Kidney (tissue), 14 donors: ENCODE measurements around the gene TCERG1. TPM values are rescaled to one million over a fixed set of nuclear protein-coding genes. Genes with fewer than 3 reads are reported as not detected.

Experiments used
- DNase-seq, 5 donors: peaks; one replicate each; pipeline ENCODE4 v3.0.0-alpha.2; 2013 to 2020
- FAIRE-seq: peaks from 2 replicates; lab custom pipeline; 2012; peaks lifted over from hg19 to GRCh38; lab: Jason Lieb, UNC
- H3K27ac ChIP-seq, 2 donors: one replicate each; pipeline ENCODE4 v1.7.0; 2013; ENCODE audit warnings: low read depth in 2 of 2, low read length in 2 of 2, inconsistent platforms in 1 of 2
- H3K27me3 ChIP-seq: one replicate; pipeline ENCODE4 v1.7.1; 2013; ENCODE audit warnings: low read length, inconsistent platforms; ENCODE audit not compliant: control insufficient read depth, insufficient read depth
- H3K36me3 ChIP-seq, 3 donors: one replicate each; pipeline versions ENCODE4 v1.7.0 to v1.7.1; 2013; ENCODE audit warnings: low read length in 3 of 3, control low read depth in 1 of 3, inconsistent platforms in 1 of 3; ENCODE audit not compliant: insufficient read depth in 3 of 3, control insufficient read depth in 2 of 3
- H3K4me1 ChIP-seq, 3 donors: one replicate each; pipeline versions ENCODE4 v1.7.0 to v1.7.1; 2013; ENCODE audit warnings: low read length in 3 of 3, inconsistent platforms in 1 of 3, low read depth in 1 of 3; ENCODE audit not compliant: control insufficient read depth in 2 of 3, insufficient read depth in 2 of 3
- H3K4me3 ChIP-seq, 3 donors: one replicate each; pipeline versions ENCODE4 v1.7.0 to v1.8.1; 2013; ENCODE audit warnings: low read length in 3 of 3, control low read depth in 1 of 3, inconsistent platforms in 1 of 3
- H3K9ac ChIP-seq, 3 donors: one replicate each; pipeline versions ENCODE4 v1.7.0 to v1.7.1; 2013; ENCODE audit warnings: low read length in 3 of 3, control low read depth in 1 of 3, inconsistent platforms in 1 of 3
- H3K9me3 ChIP-seq, 3 donors: one replicate each; pipeline versions ENCODE4 v1.7.0 to v1.7.1; 2013; ENCODE audit warnings: low read length in 3 of 3, control low read depth in 1 of 3, inconsistent platforms in 1 of 3; ENCODE audit not compliant: control insufficient read depth in 2 of 3, insufficient read depth in 1 of 3
- intact Hi-C: fragments of 100-400 bp; cut with DNase I; formaldehyde crosslinking; loops from one replicate; pipeline ENCODE4 v1.11.1; 2022
- polyA plus RNA-seq: library from polyadenylated mRNA; stranded (reverse); fragments of 350-450 nt; fragmentation: Illumina TruSeq; extraction: RNeasy Lipid Tissue Mini Kit (QIAGEN cat#74804); gene quantifications from one replicate; pipeline ENCODE4 v1.2.3, GENCODE V29; 2014; ENCODE audit warnings: low read depth, low replicate concordance; ENCODE audit not compliant: insufficient read depth
- total RNA-seq: library from RNA; stranded (reverse); fragmentation: NEBNext Ultra II Directional; extraction: Animal tissue kit (Norgen Biotek cat#: 25700); gene quantifications from one replicate; pipeline ENCODE4 v1.2.1, GENCODE V29; 2021
- TF ChIP-seq, protein P1 (sequence below): IDR thresholded peaks from 3 replicates; pipeline ENCODE4 v1.5.1; 2012; ENCODE audit warnings: mild to moderate bottlenecking, moderate library complexity, borderline replicate concordance; ENCODE audit not compliant: insufficient read depth; ENCODE audit errors: extremely low read depth
- donor health status: control.
- donor health status: control.
- donor health status: control.
- donor health status: control.
- donor health status: control.
- donor health status: DM: yes; HTN: yes; CAD: no.
- donor health status: Normal renal cell carcinoma (clear cell type).

Gene TCERG1
- total and polyA plus RNA-seq, 2 donors from 2014 or later, result 16.7 to 48.6 TPM

DNA sequence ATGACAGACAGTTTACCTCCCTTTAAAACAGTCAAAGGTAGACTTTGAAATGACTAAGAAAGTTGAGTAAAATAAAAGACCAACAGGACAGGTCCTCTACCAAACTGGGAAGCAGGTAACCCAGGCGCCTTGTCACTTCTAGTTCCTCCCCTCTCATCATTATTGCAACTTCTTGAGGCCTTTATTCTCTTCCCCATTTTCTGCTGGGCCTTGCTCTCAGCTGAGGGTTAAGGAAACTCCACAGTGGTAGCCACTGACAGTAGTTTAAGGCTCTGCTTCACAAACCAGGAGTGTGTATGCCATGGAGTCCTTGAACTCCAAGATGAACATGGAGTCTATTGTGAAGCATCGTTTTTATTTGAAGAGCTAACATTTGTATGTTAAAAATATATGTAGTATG is 36.9 kb upstream of the TCERG1 start:
- DNase-seq, result no peak
- TF ChIP-seq, protein P1, sequence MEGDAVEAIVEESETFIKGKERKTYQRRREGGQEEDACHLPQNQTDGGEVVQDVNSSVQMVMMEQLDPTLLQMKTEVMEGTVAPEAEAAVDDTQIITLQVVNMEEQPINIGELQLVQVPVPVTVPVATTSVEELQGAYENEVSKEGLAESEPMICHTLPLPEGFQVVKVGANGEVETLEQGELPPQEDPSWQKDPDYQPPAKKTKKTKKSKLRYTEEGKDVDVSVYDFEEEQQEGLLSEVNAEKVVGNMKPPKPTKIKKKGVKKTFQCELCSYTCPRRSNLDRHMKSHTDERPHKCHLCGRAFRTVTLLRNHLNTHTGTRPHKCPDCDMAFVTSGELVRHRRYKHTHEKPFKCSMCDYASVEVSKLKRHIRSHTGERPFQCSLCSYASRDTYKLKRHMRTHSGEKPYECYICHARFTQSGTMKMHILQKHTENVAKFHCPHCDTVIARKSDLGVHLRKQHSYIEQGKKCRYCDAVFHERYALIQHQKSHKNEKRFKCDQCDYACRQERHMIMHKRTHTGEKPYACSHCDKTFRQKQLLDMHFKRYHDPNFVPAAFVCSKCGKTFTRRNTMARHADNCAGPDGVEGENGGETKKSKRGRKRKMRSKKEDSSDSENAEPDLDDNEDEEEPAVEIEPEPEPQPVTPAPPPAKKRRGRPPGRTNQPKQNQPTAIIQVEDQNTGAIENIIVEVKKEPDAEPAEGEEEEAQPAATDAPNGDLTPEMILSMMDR, result no peak
- no peaks in the 10 kb centered on the region for H3K9me3 ChIP-seq
- no peak overlapping the region for H3K27ac ChIP-seq
- no peak for FAIRE-seq
- no peak overlapping the region for H3K4me3 ChIP-seq
- no peak overlapping the region for H3K9ac ChIP-seq
- no peaks in the 10 kb centered on the region for H3K4me1 ChIP-seq
- no peaks in the 10 kb centered on the region for H3K36me3 ChIP-seq
- intact Hi-C loops, result no loop called here
- no peaks in the 10 kb centered on the region for H3K27me3 ChIP-seq

DNA sequence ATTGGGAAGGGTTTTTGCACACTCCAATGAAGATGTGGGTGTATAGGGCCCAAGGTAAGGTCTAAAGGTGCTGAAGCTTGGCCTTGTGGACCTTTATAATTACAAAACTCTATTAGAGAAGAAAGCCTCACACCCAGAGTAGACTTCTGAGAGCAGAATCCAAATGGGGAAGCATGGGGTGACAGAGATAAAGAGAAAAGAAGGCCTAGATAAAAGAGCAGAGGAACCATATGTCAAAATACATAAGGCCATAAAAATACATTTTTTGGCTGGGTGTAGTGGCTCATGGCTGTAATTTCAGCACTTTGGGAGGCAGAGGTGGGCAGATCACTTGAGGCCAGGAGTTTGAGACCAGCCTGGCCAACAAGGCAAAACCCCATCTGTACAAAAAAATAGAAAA is 27.4 kb upstream of the TCERG1 start:
- no peak for FAIRE-seq

DNA sequence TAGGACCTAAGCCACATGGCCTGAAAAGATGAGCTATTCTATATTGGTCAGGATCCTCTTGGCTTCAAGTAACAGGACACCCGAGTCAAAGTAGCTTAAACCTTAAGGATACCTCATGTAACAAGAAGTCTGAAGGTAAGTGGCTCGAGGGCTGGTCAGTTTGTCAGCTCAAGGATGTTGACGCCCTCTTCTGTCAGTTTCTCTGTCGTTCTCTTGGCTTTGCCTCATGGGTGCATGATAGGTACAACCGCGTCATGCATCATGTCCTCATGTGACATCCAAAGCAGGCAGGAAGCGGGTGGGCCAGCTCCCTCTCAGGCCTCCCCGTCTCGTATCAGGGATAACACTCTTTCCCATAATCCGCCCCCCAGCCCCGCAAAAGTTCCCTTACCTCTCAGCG is 22.1 kb upstream of the TCERG1 start:
- no peaks in the 10 kb centered on the region for H3K4me1 ChIP-seq
- no peaks in the 10 kb centered on the region for H3K36me3 ChIP-seq
- no peaks in the 10 kb centered on the region for H3K27me3 ChIP-seq
- FAIRE-seq (no peak), DNase-seq (no peak)
- intact Hi-C loops, result loop anchor here (5.0 kb wide), 1 partner anchor 133 kb away; no protein-coding TSS in a partner anchor
- TF ChIP-seq, protein P1, result no peak
- H3K9me3 ChIP-seq, result no peaks in the 10 kb centered on the region
- no peak overlapping the region for H3K9ac ChIP-seq
- H3K27ac ChIP-seq, result no peak overlapping the region
- no peak overlapping the region for H3K4me3 ChIP-seq

More for the DNA sequence above, 27.4 kb upstream of the TCERG1 start:
- TF ChIP-seq, protein P1, result no peak
- DNase-seq, result no peak
- Histone ChIP-seq H3K9ac (no peak overlapping the region), H3K27me3 (no peaks in the 10 kb centered on the region), H3K4me3 (no peak overlapping the region), H3K27ac (no peak overlapping the region), H3K9me3 (no peaks in the 10 kb centered on the region), H3K36me3 (no peaks in the 10 kb centered on the region), H3K4me1 (no peaks in the 10 kb centered on the region)
- intact Hi-C loops, result no loop called here

DNA sequence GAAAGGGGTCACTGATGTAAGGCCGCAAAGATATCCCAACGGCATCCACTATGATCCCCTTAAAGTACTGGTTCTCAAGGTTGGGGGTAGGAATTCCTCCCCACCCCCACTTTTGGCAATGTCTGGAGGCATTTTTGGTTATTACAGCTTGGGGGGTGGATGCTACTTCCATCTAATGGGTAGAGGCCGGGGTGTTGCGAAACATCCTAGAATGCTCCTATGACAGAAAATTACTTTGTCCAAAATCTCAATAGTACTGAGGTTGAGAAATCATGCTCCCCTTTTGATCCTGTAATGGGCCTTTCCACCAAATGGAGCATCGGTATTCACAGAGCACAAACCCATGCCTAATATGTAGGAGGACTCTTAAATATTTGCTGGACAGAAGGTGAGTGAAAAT is 20.8 kb upstream of the TCERG1 start:
- H3K4me3 ChIP-seq, result no peak overlapping the region
- no peaks in the 10 kb centered on the region for H3K9me3 ChIP-seq
- H3K27me3 ChIP-seq, result no peaks in the 10 kb centered on the region
- H3K9ac ChIP-seq, result no peak overlapping the region
- DNase-seq (no peak), FAIRE-seq (no peak)
- intact Hi-C loops, result loop anchor here (5.0 kb wide), 1 partner anchor 134 kb away; no protein-coding TSS in a partner anchor
- TF ChIP-seq, protein P1, result no peak
- no peak overlapping the region for H3K27ac ChIP-seq
- H3K4me1 ChIP-seq, result no peaks in the 10 kb centered on the region
- H3K36me3 ChIP-seq, result no peaks in the 10 kb centered on the region
